Liver (tissue), 9 donors: Measurements from ENCODE around the gene GPD2. TPM values are rescaled to one million over a fixed set of nuclear protein-coding genes. Genes with fewer than 3 reads are reported as not detected.

Source experiments
- DNase-seq: peaks from one replicate; pipeline ENCODE4 v3.0.0-alpha.2; 2017; ENCODE audit warnings: low spot score
- H3K27ac ChIP-seq, 2 donors: one replicate each; pipeline ENCODE4 v1.7.0; 2013; ENCODE audit warnings: inconsistent platforms in 2 of 2, low read length in 2 of 2, control low read depth in 1 of 2, low read depth in 1 of 2, mild to moderate bottlenecking in 1 of 2
- H3K27me3 ChIP-seq, 4 donors: one replicate each; pipeline versions ENCODE4 v1.6.1 to v1.7.0; 2013; ENCODE audit warnings: low read length in 3 of 4, inconsistent platforms in 1 of 4, mild to moderate bottlenecking in 1 of 4, moderate library complexity in 1 of 4; ENCODE audit not compliant: control insufficient read depth in 4 of 4, insufficient read depth in 4 of 4
- H3K36me3 ChIP-seq, 4 donors: one replicate each; pipeline versions ENCODE4 v1.6.1 to v1.7.0; 2013; ENCODE audit warnings: low read length in 3 of 4, mild to moderate bottlenecking in 3 of 4, low read depth in 1 of 4, moderate library complexity in 1 of 4; ENCODE audit not compliant: control insufficient read depth in 4 of 4, insufficient read depth in 3 of 4
- H3K4me1 ChIP-seq, 4 donors: one replicate each; pipeline versions ENCODE4 v1.6.1 to v1.7.0; 2013; ENCODE audit warnings: low read length in 3 of 4, mild to moderate bottlenecking in 3 of 4, moderate library complexity in 1 of 4; ENCODE audit not compliant: control insufficient read depth in 4 of 4, insufficient read depth in 4 of 4
- H3K4me3 ChIP-seq, 3 donors: one replicate each; pipeline versions ENCODE4 v1.6.1 to v1.7.0; 2013; ENCODE audit warnings: low read length in 3 of 3, control low read depth in 1 of 3, low read depth in 1 of 3, mild to moderate bottlenecking in 1 of 3
- H3K9ac ChIP-seq, 2 donors: one replicate each; pipeline ENCODE4 v1.7.0; 2013; ENCODE audit warnings: low read length in 2 of 2, mild to moderate bottlenecking in 2 of 2, moderate library complexity in 2 of 2, control low read depth in 1 of 2, low read depth in 1 of 2
- H3K9me3 ChIP-seq, 4 donors: one replicate each; pipeline versions ENCODE4 v1.6.1 to v1.7.0; 2013; ENCODE audit warnings: low read length in 3 of 4; ENCODE audit not compliant: control insufficient read depth in 4 of 4
- ATF3 ChIP-seq: IDR thresholded peaks from 2 replicates; pipeline ENCODE4 v1.6.1; 2016; ENCODE audit warnings: antibody characterized with exemption
- FOXA1 ChIP-seq: IDR thresholded peaks from 2 replicates; pipeline ENCODE4 v1.6.1; 2016; ENCODE audit warnings: antibody characterized with exemption
- FOXA2 ChIP-seq: IDR thresholded peaks from 2 replicates; pipeline ENCODE4 v1.6.1; 2016; ENCODE audit warnings: antibody characterized with exemption
- GABPA ChIP-seq, 2 donors: IDR thresholded peaks in 1 of 2; conservative IDR thresholded peaks in 1 of 2; 2 replicates each; pipeline ENCODE4 v1.6.1; 2016; ENCODE audit warnings: antibody characterized with exemption in 2 of 2, mild to moderate bottlenecking in 1 of 2, moderate library complexity in 1 of 2
- HNF4G ChIP-seq: IDR thresholded peaks from 2 replicates; pipeline ENCODE4 v1.6.1; 2016; ENCODE audit warnings: antibody characterized with exemption
- JUND ChIP-seq, 2 donors: IDR thresholded peaks; 2 replicates each; pipeline ENCODE4 v1.6.1; 2016; ENCODE audit warnings: antibody characterized with exemption in 2 of 2
- MAX ChIP-seq: IDR thresholded peaks from 2 replicates; pipeline ENCODE4 v1.6.1; 2016; ENCODE audit warnings: antibody characterized with exemption
- RAD21 ChIP-seq, 2 donors: IDR thresholded peaks; 2 replicates each; pipeline ENCODE4 v1.6.1; 2016; ENCODE audit warnings: antibody characterized with exemption in 2 of 2, mild to moderate bottlenecking in 2 of 2
- REST ChIP-seq: IDR thresholded peaks from 2 replicates; pipeline ENCODE4 v1.6.1; 2016; ENCODE audit warnings: antibody characterized with exemption, mild to moderate bottlenecking
- RXRA ChIP-seq, 2 donors: IDR thresholded peaks; 2 replicates each; pipeline ENCODE4 v1.6.1; 2017 to 2018; ENCODE audit warnings: antibody characterized with exemption in 2 of 2, mild to moderate bottlenecking in 1 of 2
- SP1 ChIP-seq: IDR thresholded peaks from 2 replicates; pipeline ENCODE4 v1.6.1; 2018; ENCODE audit warnings: antibody characterized with exemption, mild to moderate bottlenecking
- TAF1 ChIP-seq: conservative IDR thresholded peaks from 2 replicates; pipeline ENCODE4 v1.6.1; 2016; ENCODE audit warnings: antibody characterized with exemption, mild to moderate bottlenecking
- YY1 ChIP-seq: IDR thresholded peaks from 2 replicates; pipeline ENCODE4 v1.6.1; 2016; ENCODE audit warnings: antibody characterized with exemption, mild to moderate bottlenecking
- WGBS: extraction: QIAGEN DNeasy Blood & Tissue Kit; methylation state at CpG from one replicate; pipeline ENCODE4 v1.1.7; 2013; 5-methylcytosine and 5-hydroxymethylcytosine counted together
- polyA plus RNA-seq, 2 donors: library from polyadenylated mRNA; stranded (reverse) in 1 of 2; unstranded in 1 of 2; fragments of 200-250 nt in 1 of 2; fragments of >200 nt in 1 of 2; fragmentation: Nextera tagmentation in 1 of 2; extraction: Ambion mirVana in 1 of 2; gene quantifications; one replicate each; pipeline versions ENCODE4 v1.2.1 to v1.2.3, GENCODE V29; 2013 to 2015
- total RNA-seq, 2 donors: library from RNA; depleted of rRNA; stranded (reverse); fragments of >200 nt; gene quantifications; one replicate each; pipeline ENCODE4 v1.2.3, GENCODE V29; 2014
- donor health status: healthy.
- donor health status: healthy.
- donor health status: healthy.
- donor health status: healthy.
- donor health status: healthy.

GPD2 gene
- total and polyA plus RNA-seq, 4 donors, result 1.4 to 14.3 (median 6.1) TPM

GRCh38 chr2:156565066-156565710, 129.0 kb downstream of the GPD2 start:
- peaks cover 0 to 2% (median 0%) of the 10 kb centered on the region in 4 donors for H3K36me3 ChIP-seq
- DNase-seq, result no peak
- H3K27ac ChIP-seq, result no peak overlapping the region
- H3K27me3 ChIP-seq, result no peaks in the 10 kb centered on the region
- WGBS, result 93% methylated on average over 5 of the region's 5 CpGs
- H3K4me1 ChIP-seq, result no peaks in the 10 kb centered on the region
- no peak overlapping the region for H3K9ac ChIP-seq
- H3K4me3 ChIP-seq, result no peak overlapping the region
- TF ChIP-seq TAF1, result no peak
- no peak for TF ChIP-seq JUND (IDR thresholded peaks at IDR 0.05)
- TF ChIP-seq FOXA2, result no peak
- no peak for TF ChIP-seq GABPA (IDR thresholded peaks at IDR 0.05 in 1 of 2, conservative IDR thresholded peaks at IDR 0.05 in 1 of 2)
- no peak for TF ChIP-seq RXRA (IDR thresholded peaks at IDR 0.05)
- no peak for TF ChIP-seq REST
- no peak for TF ChIP-seq FOXA1
- TF ChIP-seq MAX, result no peak
- TF ChIP-seq HNF4G, result no peak
- no peak for TF ChIP-seq SP1
- no peak for TF ChIP-seq YY1
- no peak for TF ChIP-seq ATF3
- no peaks in the 10 kb centered on the region for H3K9me3 ChIP-seq

GRCh38 chr2:156573710-156574109, 137.5 kb downstream of the GPD2 start:
- H3K27me3 ChIP-seq, result no peaks in the 10 kb centered on the region
- 75% methylated on average over 2 of the region's 2 CpGs for WGBS

More at GRCh38 chr2:156573710-156574109, 137.5 kb downstream of the GPD2 start:
- Histone ChIP-seq H3K9me3 (no peaks in the 10 kb centered on the region), H3K4me1 (no peaks in the 10 kb centered on the region), H3K36me3 (peaks cover 0 to 2% (median 0%) of the 10 kb centered on the region in 4 donors), H3K9ac (no peak overlapping the region), H3K4me3 (no peak overlapping the region), H3K27ac (no peak overlapping the region)
- TF ChIP-seq HNF4G (no peak), RAD21 (IDR thresholded peaks at IDR 0.05) (no peak), SP1 (no peak), JUND (IDR thresholded peaks at IDR 0.05) (no peak), RXRA (IDR thresholded peaks at IDR 0.05) (no peak), FOXA1 (no peak), MAX (no peak), GABPA (IDR thresholded peaks at IDR 0.05 in 1 of 2, conservative IDR thresholded peaks at IDR 0.05 in 1 of 2) (no peak), TAF1 (no peak)
- no peak for DNase-seq
